ENCODE data around the gene ADGB.
A peak's percentile ranks its signal among the peaks of the same experiment; 100 is the strongest.
"Not testable (repeated sequence)": the region's sequence is repeated elsewhere in the genome, so short reads cannot be mapped to it uniquely, and the experiment has no call there.

ADGB gene

DNA sequence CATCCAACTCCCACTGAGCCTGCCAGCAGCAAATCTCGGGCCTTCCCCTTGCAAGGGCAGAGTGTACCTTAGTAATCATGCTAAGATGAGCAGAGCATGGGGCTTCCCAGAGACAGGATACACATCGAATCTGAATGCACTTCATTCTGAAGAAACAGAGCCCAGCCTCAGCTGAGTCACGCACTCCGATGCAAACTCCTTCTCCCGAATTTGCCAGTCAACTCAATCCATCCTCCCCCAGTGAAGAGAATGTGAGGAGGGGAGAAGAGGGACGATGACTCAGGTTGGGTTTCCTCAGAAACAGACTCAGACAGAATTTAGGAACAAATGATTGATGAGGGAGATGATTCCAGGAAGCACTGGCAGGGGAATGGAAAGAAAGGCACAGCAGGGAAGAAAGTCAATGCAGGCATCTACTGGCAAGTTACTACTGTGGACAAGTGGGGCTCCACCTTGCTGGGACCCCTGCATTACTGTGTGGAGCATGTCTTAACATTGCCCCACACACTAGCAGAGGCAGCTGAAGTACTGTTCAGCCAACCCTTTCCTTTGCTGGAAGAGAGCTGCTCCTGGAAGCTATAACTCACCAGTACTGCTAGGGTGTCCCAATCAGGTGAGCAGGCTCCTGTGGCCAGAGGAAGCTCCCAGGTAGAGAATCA is 251.6 kb downstream of the ADGB start:
- no peak overlapping the region for H3K4me3 ChIP-seq (ENCODE audit: low read depth, low read length)
- no peak for TF ChIP-seq CTCF (IDR thresholded peaks at IDR 0.05; ENCODE audit: low read depth, low read length)
- DNase-seq (ENCODE audit: low read depth, low spot score) = peak; percentile 70
- in situ Hi-C loops (cut with HindIII; ENCODE audit: low sequenced_read_pairs) = no loop called here

DNA sequence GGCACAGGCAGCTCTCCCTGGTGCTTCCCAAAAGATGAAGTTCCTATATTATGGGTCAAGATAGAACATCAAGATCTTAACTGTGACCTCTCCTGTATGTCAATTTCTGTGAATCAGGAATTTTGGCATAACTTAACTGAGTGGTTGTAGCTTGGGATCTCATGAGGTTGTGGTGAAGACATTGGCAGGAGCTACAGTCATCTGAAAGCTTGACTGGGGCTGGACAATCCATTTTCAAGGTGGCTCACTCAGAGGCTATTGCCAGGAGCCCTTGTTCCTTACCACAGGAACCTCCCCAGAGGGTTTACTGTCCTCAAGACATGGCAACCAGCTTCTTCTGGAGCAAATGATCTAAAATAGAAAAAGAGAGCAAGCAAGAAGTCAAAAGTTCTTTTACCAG is 252.2 kb downstream of the ADGB start:
- no peak overlapping the region for H3K4me3 ChIP-seq (ENCODE audit: low read depth, low read length)
- no peak for TF ChIP-seq CTCF (IDR thresholded peaks at IDR 0.05; ENCODE audit: low read depth, low read length)
- DNase-seq (ENCODE audit: low read depth, low spot score) = peak; percentile 6
- in situ Hi-C loops (cut with HindIII; ENCODE audit: low sequenced_read_pairs) = no loop called here

- no peak for TF ChIP-seq CTCF (IDR thresholded peaks at IDR 0.05; ENCODE audit: low read depth, low read length)
- no peak overlapping the region for H3K4me3 ChIP-seq (ENCODE audit: low read depth, low read length)
- in situ Hi-C loops (cut with HindIII; ENCODE audit: low sequenced_read_pairs) = no loop called here
- peak; percentile 93 for DNase-seq (ENCODE audit: low read depth, low spot score)
Measured at GRCh38 chr6:146851837-146852236, 253.1 kb downstream of the ADGB start.

GRCh38 chr6:146854521-146855255 is 255.9 kb downstream of the ADGB start:
- H3K4me3 ChIP-seq (ENCODE audit: low read depth, low read length); in situ Hi-C loops (cut with HindIII; ENCODE audit: low sequenced_read_pairs); DNase-seq (ENCODE audit: low read depth, low spot score): not testable (repeated sequence)

GRCh38 chr6:146855889-146856288 is 257.1 kb downstream of the ADGB start:
- TF ChIP-seq CTCF (IDR thresholded peaks at IDR 0.05; ENCODE audit: low read depth, low read length) = no peak
- H3K4me3 ChIP-seq (ENCODE audit: low read depth, low read length) = no peak overlapping the region
- no peak for DNase-seq (ENCODE audit: low read depth, low spot score)
- in situ Hi-C loops (cut with HindIII; ENCODE audit: low sequenced_read_pairs) = no loop called here

- no peak overlapping the region for H3K4me3 ChIP-seq (ENCODE audit: low read depth, low read length)
- no peak for DNase-seq (ENCODE audit: low read depth, low spot score)
- no peak for TF ChIP-seq CTCF (IDR thresholded peaks at IDR 0.05; ENCODE audit: low read depth, low read length)
- in situ Hi-C loops (cut with HindIII; ENCODE audit: low sequenced_read_pairs) = no loop called here
Measured at GRCh38 chr6:146856296-146856695, 257.5 kb downstream of the ADGB start.

All from astrocyte of the spinal cord (primary cell).